Measurements from ENCODE around the gene RASL10A. TPM values are rescaled to one million over a fixed set of nuclear protein-coding genes. Genes with fewer than 3 reads are reported as not detected.
"Not testable (repeated sequence)": the region's sequence is repeated elsewhere in the genome, so short reads cannot be mapped to it uniquely, and the experiment has no call there.

RASL10A gene
- total RNA-seq, 4 donors from 2014 or later: 0.85 to 9.0 (median 5.6) TPM; not detected in 1

DNA sequence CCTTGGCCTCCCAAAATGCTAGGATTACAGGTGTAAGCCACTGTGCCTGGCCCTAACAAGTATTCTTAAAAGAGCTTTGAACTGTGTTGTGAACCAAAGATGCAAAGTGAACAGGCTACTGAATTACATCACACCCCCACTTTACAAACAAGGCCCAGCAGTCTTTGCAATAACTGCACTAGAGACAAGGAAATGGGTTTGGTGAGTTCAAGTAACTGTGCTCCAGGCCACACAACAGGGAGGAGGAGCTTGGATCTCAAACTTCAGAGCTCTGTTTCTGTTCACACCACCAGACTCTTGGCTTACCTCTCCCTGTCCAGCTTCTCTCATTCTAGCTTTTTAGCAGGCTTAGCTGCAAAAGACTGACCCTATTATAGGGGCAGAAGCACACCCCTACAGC is 30.4 kb upstream of the RASL10A start:
- Histone ChIP-seq H3K27ac (no peak overlapping the region), H3K27me3 (no peaks in the 10 kb centered on the region), H3K4me3 (no peak overlapping the region), H3K4me1 (no peaks in the 10 kb centered on the region), H3K9me3 (no peaks in the 10 kb centered on the region), H3K36me3 (peaks cover 0 to 96% (median 0%) of the 10 kb centered on the region in 3 donors)
- no peak for DNase-seq
- TF ChIP-seq POLR2A (IDR thresholded peaks at IDR 0.05): no peak
- TF ChIP-seq, protein P1, sequence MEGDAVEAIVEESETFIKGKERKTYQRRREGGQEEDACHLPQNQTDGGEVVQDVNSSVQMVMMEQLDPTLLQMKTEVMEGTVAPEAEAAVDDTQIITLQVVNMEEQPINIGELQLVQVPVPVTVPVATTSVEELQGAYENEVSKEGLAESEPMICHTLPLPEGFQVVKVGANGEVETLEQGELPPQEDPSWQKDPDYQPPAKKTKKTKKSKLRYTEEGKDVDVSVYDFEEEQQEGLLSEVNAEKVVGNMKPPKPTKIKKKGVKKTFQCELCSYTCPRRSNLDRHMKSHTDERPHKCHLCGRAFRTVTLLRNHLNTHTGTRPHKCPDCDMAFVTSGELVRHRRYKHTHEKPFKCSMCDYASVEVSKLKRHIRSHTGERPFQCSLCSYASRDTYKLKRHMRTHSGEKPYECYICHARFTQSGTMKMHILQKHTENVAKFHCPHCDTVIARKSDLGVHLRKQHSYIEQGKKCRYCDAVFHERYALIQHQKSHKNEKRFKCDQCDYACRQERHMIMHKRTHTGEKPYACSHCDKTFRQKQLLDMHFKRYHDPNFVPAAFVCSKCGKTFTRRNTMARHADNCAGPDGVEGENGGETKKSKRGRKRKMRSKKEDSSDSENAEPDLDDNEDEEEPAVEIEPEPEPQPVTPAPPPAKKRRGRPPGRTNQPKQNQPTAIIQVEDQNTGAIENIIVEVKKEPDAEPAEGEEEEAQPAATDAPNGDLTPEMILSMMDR (IDR thresholded peaks at IDR 0.05): no peak

- not testable (repeated sequence) for H3K27ac ChIP-seq, DNase-seq, H3K27me3 ChIP-seq, H3K4me3 ChIP-seq, H3K9me3 ChIP-seq, H3K4me1 ChIP-seq
- H3K36me3 ChIP-seq: peaks cover 0 to 96% (median 0%) of the 10 kb centered on the region in 3 donors
These were observed 29.4 kb upstream of the RASL10A start for GRCh38 chr22:29344889-29345288.

DNA sequence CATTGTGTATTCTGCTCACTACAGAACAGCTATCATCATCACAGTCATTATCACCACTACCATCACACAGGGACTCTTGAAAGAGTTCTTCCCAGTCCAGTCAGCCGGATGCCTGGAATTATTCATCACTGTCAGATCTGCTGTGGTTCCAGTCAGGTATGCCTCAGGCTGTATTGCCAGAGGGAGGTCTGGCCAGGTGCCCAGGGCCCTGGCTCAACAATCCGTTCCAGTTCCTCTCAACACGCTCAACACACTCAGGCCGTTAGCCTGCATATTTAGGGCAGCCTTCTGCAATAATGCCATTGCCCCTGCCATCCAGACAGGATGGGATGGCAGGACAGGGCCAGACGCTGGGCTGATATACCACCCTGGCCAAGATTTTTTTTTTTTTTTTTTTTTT is 28.6 kb upstream of the RASL10A start:
- Histone ChIP-seq H3K4me1 (no peaks in the 10 kb centered on the region), H3K4me3 (no peak overlapping the region), H3K27ac (no peak overlapping the region), H3K9me3 (no peaks in the 10 kb centered on the region), H3K36me3 (peaks cover 0 to 96% (median 0%) of the 10 kb centered on the region in 3 donors), H3K27me3 (no peaks in the 10 kb centered on the region)
- TF ChIP-seq, protein P1 (IDR thresholded peaks at IDR 0.05): no peak
- no peak for TF ChIP-seq POLR2A (IDR thresholded peaks at IDR 0.05)
- DNase-seq: no peak

DNA sequence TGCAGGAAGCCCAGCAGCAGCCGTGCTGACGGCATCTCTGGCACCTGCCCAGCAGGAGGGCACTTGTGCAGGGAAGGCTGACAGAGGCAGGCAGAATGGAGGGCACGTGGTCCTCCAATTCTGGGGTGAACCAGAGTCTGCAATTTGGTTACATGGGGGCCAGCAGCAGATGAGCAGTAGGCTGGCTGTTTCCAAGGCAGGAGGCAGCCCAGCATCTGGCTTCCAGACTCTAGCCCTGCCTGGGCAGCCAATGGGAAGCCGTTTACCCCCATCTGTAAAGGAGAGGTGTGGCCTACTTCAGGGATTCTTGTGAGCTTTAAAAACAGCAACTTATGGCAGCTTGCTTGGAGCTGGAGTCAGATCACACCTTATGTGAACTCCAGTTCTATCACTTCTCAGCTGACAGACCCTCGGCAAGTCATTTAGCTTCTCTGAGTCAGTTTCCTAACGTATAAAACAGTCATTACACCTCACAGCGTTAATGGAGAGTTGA is 27.9 kb upstream of the RASL10A start:
- Histone ChIP-seq H3K9me3 (no peaks in the 10 kb centered on the region), H3K27me3 (no peaks in the 10 kb centered on the region), H3K36me3 (peaks cover 0 to 96% (median 0%) of the 10 kb centered on the region in 3 donors), H3K4me1 (no peaks in the 10 kb centered on the region), H3K27ac (no peak overlapping the region), H3K4me3 (no peak overlapping the region)
- TF ChIP-seq, protein P1 (IDR thresholded peaks at IDR 0.05): no peak
- no peak for TF ChIP-seq POLR2A (IDR thresholded peaks at IDR 0.05)
- DNase-seq: no peak

GRCh38 chr22:29342577-29343312 is 27.2 kb upstream of the RASL10A start:
- Histone ChIP-seq H3K4me1 (no peaks in the 10 kb centered on the region), H3K36me3 (peaks cover 0 to 96% (median 0%) of the 10 kb centered on the region in 3 donors), H3K27me3 (no peaks in the 10 kb centered on the region), H3K9me3 (no peaks in the 10 kb centered on the region), H3K4me3 (no peak overlapping the region), H3K27ac (no peak overlapping the region)
- no peak for TF ChIP-seq POLR2A (IDR thresholded peaks at IDR 0.05)
- TF ChIP-seq, protein P1 (IDR thresholded peaks at IDR 0.05): no peak
- DNase-seq: no peak

DNA sequence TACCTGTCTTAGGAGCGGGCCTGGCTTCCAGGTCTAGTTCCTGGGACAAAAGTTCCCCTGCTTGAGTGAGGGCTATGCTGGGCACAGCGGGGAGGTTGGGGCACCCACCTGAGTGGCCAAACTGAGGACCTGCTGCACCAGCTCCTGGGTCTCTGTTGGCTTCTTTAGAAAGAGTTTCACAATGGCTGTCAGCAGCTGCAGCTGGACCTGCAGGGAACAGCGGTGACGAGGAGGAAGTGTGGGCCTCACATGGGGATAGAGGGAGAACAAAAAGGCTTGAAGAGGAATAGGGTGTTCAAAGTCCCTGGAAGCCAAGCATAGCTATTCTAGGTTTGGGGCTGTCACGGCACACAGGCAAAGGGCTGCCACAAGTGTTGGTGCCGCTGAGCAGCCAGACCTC is 26.7 kb upstream of the RASL10A start:
- Histone ChIP-seq H3K27me3 (no peaks in the 10 kb centered on the region), H3K4me1 (no peaks in the 10 kb centered on the region), H3K9me3 (no peaks in the 10 kb centered on the region), H3K36me3 (peaks cover 0 to 96% (median 0%) of the 10 kb centered on the region in 3 donors), H3K27ac (no peak overlapping the region), H3K4me3 (no peak overlapping the region)
- DNase-seq: no peak
- no peak for TF ChIP-seq POLR2A (IDR thresholded peaks at IDR 0.05)
- TF ChIP-seq, protein P1 (IDR thresholded peaks at IDR 0.05): no peak

All from Peyer's patch (tissue), 4 donors.